GM19043 (cell line): Measurements from ENCODE around the gene GBP5.

Experiments used
- ATAC-seq: cut with Tn5 transposase; IDR thresholded peaks from one replicate; pipeline ENCODE4 v1.9.1; 2021; ENCODE audit warnings: low read depth; ENCODE audit not compliant: unreplicated experiment

Gene GBP5

GRCh38 chr1:89272269-89273041, at the start of gene GBP5:
Gene GBP5, minus strand, starts transcription at chr1:89272860. Its CDS starts 3,305 bp downstream, at chr1:89269555.
- peak; percentile 70 for ATAC-seq

- no peak for ATAC-seq
These were observed 49.7 kb upstream of the GBP5 start for GRCh38 chr1:89322402-89322801.

- no peak for ATAC-seq
These were observed 39.9 kb upstream of the GBP5 start for GRCh38 chr1:89312572-89312971.

- no peak for ATAC-seq
These were observed 39.1 kb upstream of the GBP5 start for GRCh38 chr1:89311757-89312156.

- ATAC-seq, result no peak
These were observed 38.3 kb upstream of the GBP5 start for GRCh38 chr1:89310976-89311375.

GRCh38 chr1:89310505-89310904, 37.8 kb upstream of the GBP5 start:
- ATAC-seq, result no peak

GRCh38 chr1:89309828-89310227, 37.2 kb upstream of the GBP5 start:
- no peak for ATAC-seq

- no peak for ATAC-seq
These were observed 33.6 kb upstream of the GBP5 start for GRCh38 chr1:89306273-89306672.

GRCh38 chr1:89305493-89305892, 32.8 kb upstream of the GBP5 start:
- no peak for ATAC-seq

- no peak for ATAC-seq
These were observed 32.0 kb upstream of the GBP5 start for GRCh38 chr1:89304572-89305230.

- ATAC-seq, result no peak
These were observed 30.2 kb upstream of the GBP5 start for GRCh38 chr1:89302697-89303332.

GRCh38 chr1:89299739-89300463, 27.2 kb upstream of the GBP5 start:
- peak; percentile 90 for ATAC-seq

GRCh38 chr1:89298461-89298860, 25.8 kb upstream of the GBP5 start:
- peak; percentile 35 for ATAC-seq

- no peak for ATAC-seq
These were observed 22.5 kb upstream of the GBP5 start for GRCh38 chr1:89295187-89295586.

GRCh38 chr1:89291276-89291675, 18.6 kb upstream of the GBP5 start:
- ATAC-seq, result no peak

- no peak for ATAC-seq
These were observed 15.3 kb upstream of the GBP5 start for GRCh38 chr1:89288051-89288340.

- ATAC-seq, result peak; percentile 32
These were observed 14.8 kb upstream of the GBP5 start for GRCh38 chr1:89287181-89288050.

- peak; percentile 94 for ATAC-seq
These were observed 14.0 kb upstream of the GBP5 start for GRCh38 chr1:89286549-89287180.

GRCh38 chr1:89285745-89286380, 13.2 kb upstream of the GBP5 start:
- no peak for ATAC-seq
